Effector memory CD4-positive, alpha-beta T cell (primary cell): ENCODE results near the gene MCF2L2.
"Not testable (repeated sequence)": the region's sequence is repeated elsewhere in the genome, so short reads cannot be mapped to it uniquely, and the experiment has no call there.

Experiments used
- DNase-seq, 3 donors: peaks; one replicate each; pipeline ENCODE4 v3.0.0-alpha.2; 2020
- H3K27ac ChIP-seq: 2 replicates; pipeline ENCODE4 v1.7.0; 2013; ENCODE audit warnings: mild to moderate bottlenecking, low read length, moderate library complexity; ENCODE audit not compliant: insufficient read depth, poor library complexity, severe bottlenecking
- H3K27me3 ChIP-seq: replicated peaks from 2 replicates; pipeline ENCODE4 v1.7.0; 2013; ENCODE audit warnings: mild to moderate bottlenecking, low read length; ENCODE audit not compliant: insufficient read depth, control insufficient read depth, poor library complexity, severe bottlenecking
- H3K36me3 ChIP-seq: 2 replicates; pipeline ENCODE4 v1.7.0; 2013; ENCODE audit warnings: mild to moderate bottlenecking, low read length, moderate library complexity; ENCODE audit not compliant: control insufficient read depth, insufficient read depth
- H3K4me1 ChIP-seq: 2 replicates; pipeline ENCODE4 v1.7.0; 2013; ENCODE audit warnings: low read length, mild to moderate bottlenecking; ENCODE audit not compliant: control insufficient read depth, insufficient read depth, poor library complexity, severe bottlenecking
- H3K4me3 ChIP-seq: 2 replicates; pipeline ENCODE4 v1.7.0; 2013; ENCODE audit warnings: low read length, low read depth, mild to moderate bottlenecking; ENCODE audit not compliant: insufficient read depth, poor library complexity, severe bottlenecking
- H3K9me3 ChIP-seq: 2 replicates; pipeline ENCODE4 v1.7.0; 2013; ENCODE audit warnings: mild to moderate bottlenecking, low read length, moderate library complexity; ENCODE audit not compliant: control insufficient read depth

The MCF2L2 gene

DNA sequence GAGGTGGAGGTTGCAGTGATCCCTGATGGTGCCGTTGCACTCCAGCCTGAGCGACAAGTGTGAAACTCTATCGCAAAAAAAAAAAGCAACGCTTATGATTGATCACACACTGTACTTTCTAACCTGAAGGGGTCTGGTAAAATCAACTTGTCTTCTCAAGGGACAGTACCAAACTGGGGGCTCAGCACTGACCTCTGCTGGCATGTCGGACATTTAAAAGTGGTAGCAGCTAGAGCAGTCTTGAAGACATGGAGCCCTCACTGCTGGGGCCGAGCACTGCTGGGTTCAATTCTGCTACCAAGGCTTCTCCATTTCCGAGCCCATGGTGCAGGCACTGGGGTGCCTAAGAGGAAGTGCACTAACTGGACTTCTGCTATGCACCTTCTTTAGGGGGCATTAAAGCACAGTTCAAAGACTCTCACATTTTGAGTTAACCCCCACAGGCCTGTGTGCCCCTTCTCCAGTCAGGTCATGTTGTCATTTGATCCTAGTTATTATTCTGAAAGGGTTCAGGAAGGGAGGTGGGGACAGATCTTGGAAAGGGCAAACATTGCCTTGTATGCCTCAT, 239.4 kb downstream of the MCF2L2 start:
- no peaks in the 10 kb centered on the region for H3K4me1 ChIP-seq
- H3K9me3 ChIP-seq: no peaks in the 10 kb centered on the region
- no peak overlapping the region for H3K4me3 ChIP-seq
- no peak overlapping the region for H3K27ac ChIP-seq
- H3K36me3 ChIP-seq: no peaks in the 10 kb centered on the region
- H3K27me3 ChIP-seq: no peaks in the 10 kb centered on the region
- DNase-seq: no peak

DNA sequence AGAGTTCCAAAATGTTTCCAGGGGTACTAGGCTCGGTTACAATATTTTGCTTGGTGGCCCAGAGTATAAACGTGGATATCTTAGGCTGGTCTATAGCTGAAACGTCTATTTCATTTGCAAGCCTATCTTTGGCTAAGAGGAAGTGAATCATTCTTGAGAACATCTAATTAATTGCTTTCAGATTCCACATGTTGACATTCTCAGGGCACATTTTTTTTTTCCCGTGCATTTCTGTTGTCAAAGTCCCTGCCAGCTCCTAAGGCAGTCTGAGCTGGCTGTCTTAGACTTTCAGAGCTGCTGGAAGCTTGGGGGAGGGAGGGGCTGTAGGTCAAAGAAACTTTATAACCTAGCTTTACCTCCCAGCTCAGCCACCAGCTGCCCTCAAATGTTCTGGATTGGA, 242.7 kb downstream of the MCF2L2 start:
- H3K27me3 ChIP-seq: no peaks in the 10 kb centered on the region
- DNase-seq: no peak
- H3K4me1 ChIP-seq: no peaks in the 10 kb centered on the region
- no peak overlapping the region for H3K27ac ChIP-seq
- H3K36me3 ChIP-seq: no peaks in the 10 kb centered on the region
- no peak overlapping the region for H3K4me3 ChIP-seq
- H3K9me3 ChIP-seq: no peaks in the 10 kb centered on the region

DNA sequence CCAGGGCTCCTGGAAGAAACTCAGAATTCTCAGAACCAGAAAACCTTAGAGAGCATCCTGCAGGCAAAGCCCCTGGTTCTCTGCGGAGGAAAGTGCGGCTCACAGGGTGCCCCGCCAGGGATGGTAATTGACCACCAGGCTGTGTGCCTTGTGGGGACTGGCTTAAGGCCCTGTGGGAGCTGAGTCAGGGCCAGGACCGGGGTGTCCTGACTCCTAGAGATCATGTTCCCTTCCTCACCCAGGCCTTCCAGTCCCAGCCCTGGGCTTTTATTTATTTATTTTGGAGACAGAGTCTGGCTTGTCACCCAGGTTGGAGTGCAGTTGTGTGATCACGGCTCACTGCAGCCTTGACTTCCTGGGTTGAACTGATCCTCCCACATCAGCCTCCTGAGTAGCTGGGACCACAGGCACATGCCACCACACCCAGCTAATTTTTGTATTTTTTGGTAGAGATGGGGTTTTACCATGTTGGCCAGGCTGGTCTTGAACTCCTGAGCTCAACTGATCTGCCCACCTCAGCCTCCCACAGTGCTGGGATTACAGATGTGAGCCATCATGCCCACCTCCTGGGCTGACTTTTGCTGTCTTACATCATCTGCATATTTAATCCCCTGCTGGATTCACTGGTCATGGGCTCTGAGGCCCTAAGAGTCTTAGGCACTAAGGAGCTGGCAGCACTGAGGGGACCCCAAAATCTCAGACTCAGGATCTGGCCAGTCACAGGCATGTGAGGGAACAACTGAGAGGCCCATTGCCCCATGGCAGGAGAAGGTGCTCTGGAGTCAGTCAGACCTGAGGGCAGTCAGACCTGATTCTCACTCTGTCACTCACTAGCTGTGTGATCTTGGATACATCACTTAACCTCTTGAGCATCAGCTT, 245.4 kb downstream of the MCF2L2 start:
- Histone ChIP-seq H3K4me3 (no peak overlapping the region), H3K27ac (no peak overlapping the region), H3K27me3 (peaks cover 4% of the 10 kb centered on the region), H3K36me3 (no peaks in the 10 kb centered on the region), H3K9me3 (no peaks in the 10 kb centered on the region), H3K4me1 (no peaks in the 10 kb centered on the region)
- no peak for DNase-seq

DNA sequence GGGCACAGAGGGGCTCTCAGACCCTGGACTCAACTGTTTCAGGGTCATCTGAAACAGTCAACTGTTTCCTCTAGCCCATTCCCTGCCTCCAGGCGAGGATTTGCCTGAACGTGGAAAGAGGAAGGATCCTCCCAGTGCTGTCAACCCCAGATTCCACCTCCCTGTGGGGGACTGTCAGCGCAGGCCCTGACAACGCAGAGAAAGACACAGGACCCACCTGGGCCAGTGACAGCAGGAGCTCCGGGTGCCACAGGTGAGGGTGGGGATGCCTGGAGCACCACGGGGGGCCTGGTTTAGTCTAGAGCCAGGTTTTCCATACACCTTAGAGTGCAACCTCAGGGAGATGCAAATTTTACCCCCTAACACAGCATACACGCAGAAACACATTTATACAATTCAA, 246.3 kb downstream of the MCF2L2 start:
- DNase-seq: no peak
- no peaks in the 10 kb centered on the region for H3K36me3 ChIP-seq
- H3K27ac ChIP-seq: no peak overlapping the region
- no peaks in the 10 kb centered on the region for H3K4me1 ChIP-seq
- no peaks in the 10 kb centered on the region for H3K9me3 ChIP-seq
- no peak overlapping the region for H3K4me3 ChIP-seq
- H3K27me3 ChIP-seq: peaks cover 6% of the 10 kb centered on the region

DNA sequence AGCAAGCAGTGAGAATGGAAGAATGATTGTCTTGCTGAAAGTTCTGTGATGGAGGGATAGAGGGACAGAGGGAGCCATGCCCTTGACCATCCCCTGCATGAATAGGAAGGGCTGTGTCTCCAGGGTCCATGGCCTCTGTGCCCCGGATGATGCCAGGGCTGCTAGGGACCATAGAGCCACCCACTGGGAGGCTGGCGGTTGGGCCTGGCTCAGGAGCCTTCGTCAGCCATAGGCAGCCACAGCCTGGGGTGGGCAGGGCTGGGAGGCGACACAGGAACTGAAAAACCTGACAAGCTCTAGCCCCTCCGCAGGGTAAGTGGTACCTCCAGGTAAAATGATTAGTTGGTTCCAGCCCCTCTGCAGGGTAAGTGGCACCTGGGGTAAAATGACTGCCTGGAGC, 246.8 kb downstream of the MCF2L2 start:
- Histone ChIP-seq H3K27ac (no peak overlapping the region), H3K27me3 (peaks cover 6% of the 10 kb centered on the region), H3K36me3 (no peaks in the 10 kb centered on the region), H3K9me3 (no peaks in the 10 kb centered on the region), H3K4me3 (no peak overlapping the region), H3K4me1 (no peaks in the 10 kb centered on the region)
- no peak for DNase-seq

DNA sequence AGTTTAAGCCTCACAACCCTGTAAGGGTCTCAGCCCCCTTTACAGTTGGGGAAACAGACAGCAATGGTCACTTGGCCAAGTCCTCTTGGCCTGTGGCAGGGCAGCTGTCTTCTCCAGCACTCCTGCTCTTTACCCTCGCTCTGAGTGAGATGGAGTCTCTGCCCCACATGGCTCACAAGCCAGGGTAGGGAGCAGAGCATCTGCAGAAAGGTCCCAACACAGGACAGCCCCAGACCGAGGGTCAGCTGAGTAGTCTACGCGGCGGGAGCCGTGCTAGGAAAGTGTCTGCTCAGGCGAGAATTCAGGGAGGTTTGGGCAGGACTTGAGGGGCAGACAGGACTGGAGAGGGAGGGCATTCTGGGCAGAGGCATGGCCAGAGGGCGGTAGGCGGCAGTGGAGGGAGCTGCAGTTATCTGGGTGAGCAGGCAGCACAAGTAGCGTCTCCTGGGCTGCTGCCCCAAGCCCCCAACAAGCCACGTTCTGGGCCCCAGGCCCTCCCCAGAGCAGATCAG, 247.6 kb downstream of the MCF2L2 start:
- H3K4me1 ChIP-seq: no peaks in the 10 kb centered on the region
- H3K27ac ChIP-seq: no peak overlapping the region
- peaks cover 6% of the 10 kb centered on the region for H3K27me3 ChIP-seq
- DNase-seq: no peak
- H3K9me3 ChIP-seq: no peaks in the 10 kb centered on the region
- H3K4me3 ChIP-seq: no peak overlapping the region
- no peaks in the 10 kb centered on the region for H3K36me3 ChIP-seq

DNA sequence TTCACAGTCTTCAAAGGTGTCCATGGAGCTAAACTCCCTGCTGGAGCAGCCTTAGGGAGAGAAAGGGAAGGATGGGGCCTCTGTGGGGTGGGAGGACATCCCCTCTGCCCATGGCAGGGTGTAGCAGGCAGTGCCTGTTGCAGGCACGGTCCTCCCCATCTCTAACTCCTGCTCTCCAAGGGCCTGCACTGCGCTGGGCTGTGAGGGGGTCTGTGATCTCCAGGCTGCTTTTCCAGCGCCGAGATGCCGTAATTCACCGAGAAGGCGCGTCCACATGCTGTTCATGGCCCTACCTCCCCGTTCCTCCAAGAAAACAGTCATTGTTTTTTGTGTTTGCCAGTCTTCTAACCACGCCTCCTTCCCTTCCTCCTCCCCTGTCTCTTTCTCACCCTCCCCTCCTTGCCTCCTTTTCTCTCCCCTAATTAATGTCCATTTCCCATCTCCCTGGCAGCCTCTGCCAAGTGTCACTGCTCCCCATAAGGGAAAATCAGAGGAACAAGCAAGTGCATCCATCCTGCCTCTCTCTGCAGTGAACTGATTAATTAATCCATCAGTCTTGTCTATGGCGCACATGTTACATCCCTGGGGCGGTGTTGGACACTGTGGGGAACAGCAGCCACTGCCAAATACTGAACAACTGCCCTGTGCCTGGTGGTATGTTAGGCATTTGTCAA, 248.2 kb downstream of the MCF2L2 start:
- DNase-seq: no peak
- peaks cover 6% of the 10 kb centered on the region for H3K27me3 ChIP-seq

DNA sequence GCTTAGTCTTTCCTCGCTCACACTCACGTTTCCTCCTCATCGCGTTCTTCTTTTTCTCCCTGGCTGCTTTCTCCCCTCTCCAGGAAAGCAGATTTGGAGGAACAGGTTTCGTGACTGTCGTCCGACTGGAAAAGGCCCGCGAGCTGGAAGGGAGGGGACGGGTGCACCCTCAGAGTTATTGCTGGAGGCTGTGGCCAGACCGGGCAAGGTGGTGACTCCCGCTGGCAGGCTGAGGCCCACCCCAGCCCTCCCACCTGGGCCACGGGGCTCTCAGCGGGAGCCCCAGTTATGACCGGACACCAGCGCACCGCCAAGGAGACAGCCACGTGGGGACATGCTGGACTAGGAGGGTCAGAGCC, 248.9 kb downstream of the MCF2L2 start:
- DNase-seq, H3K27me3 ChIP-seq, H3K4me1 ChIP-seq, H3K36me3 ChIP-seq, H3K27ac ChIP-seq, H3K9me3 ChIP-seq: not testable (repeated sequence)
- peak overlapping the region; percentile 54 for H3K4me3 ChIP-seq

More for the DNA sequence above, 248.2 kb downstream of the MCF2L2 start:
- Histone ChIP-seq H3K36me3 (no peaks in the 10 kb centered on the region), H3K4me3 (no peak overlapping the region), H3K4me1 (no peaks in the 10 kb centered on the region), H3K9me3 (no peaks in the 10 kb centered on the region), H3K27ac (no peak overlapping the region)

DNA sequence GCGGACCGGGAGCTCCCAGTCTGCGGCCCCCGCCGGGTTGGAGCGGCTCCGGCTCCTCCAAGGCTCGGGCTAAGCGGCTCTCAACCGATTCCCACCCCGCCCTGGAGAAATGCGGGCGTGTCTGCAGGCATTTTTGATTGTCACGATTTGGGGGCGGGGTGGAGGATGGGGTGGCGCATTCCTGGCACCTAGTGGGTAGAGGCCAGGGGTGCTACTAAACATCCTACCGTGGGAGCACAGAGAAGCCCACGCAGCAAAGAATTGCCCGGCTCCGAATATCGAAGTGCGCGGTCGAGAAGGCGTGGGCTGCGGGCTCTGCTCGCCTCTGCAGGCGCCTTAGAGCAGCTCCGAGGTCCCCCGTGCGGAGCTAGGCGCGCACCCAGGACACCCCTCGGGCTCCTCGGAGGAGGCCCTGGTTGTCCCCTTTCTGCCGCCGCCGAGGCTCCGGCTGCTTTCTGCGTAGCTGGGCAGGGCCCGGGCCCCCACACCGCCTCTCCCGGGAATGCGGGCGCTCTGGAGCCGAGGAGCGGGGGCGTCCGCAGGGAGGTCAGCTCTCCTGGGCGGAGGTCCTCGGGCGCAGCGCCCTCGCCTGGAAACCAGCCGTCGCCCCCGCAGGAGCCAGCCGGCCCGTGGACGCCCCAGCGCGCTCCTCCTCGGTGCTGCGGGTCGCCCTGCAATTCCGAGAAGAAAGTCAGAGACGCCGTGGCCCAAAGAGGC, 249.4 kb downstream of the MCF2L2 start:
- DNase-seq: no peak
- Histone ChIP-seq H3K4me1 (no peaks in the 10 kb centered on the region), H3K27ac (no peak overlapping the region)

More for the DNA sequence above, 249.4 kb downstream of the MCF2L2 start:
- H3K9me3 ChIP-seq: no peaks in the 10 kb centered on the region
- no peaks in the 10 kb centered on the region for H3K36me3 ChIP-seq
- peak overlapping the region; percentile 54 for H3K4me3 ChIP-seq
- peaks cover 6% of the 10 kb centered on the region for H3K27me3 ChIP-seq
